Measurements from ENCODE around the gene FAM237B. TPM values are rescaled to one million over a fixed set of nuclear protein-coding genes. Genes with fewer than 3 reads are reported as not detected.

Gene FAM237B
- total and polyA plus RNA-seq, 9 of the 15 experiments (the other 6 are each of a cell fraction or from before 2014, with no cell fraction given) = not detected

DNA sequence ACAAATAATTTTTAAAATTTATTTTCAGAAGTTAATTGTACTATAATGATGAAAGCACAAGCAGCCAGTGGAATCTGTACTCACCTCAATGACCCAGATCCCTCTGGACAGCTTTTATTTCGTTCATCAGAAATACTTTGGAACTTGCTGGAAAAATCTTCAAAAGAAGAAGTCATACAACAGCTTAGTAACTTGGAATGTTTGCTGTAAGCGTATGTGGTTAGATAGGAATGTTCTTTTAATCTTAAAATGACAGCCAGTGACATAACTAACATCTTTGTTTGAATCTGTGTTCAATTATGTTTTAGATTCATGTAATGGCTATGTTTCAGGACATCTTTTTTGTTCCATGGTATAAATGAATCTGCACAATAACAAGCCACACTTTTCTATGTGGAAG lies 49.4 kb downstream of the FAM237B start:
- Histone ChIP-seq H3K36me3 (ENCODE audit: control insufficient read depth, insufficient read depth, low read length) (no peaks in the 10 kb centered on the region), H3K4me1 (replicated peaks in 1 of 2; ENCODE audit: control insufficient read depth in 2 of 2, insufficient read depth in 2 of 2, low read length in 2 of 2) (no peaks in the 10 kb centered on the region), H3K27me3 (ENCODE audit: control insufficient read depth in 2 of 2, insufficient read depth in 2 of 2, low read length in 2 of 2) (no peaks in the 10 kb centered on the region), H3K4me2 (ENCODE audit: insufficient read depth, low read length) (no peak overlapping the region), H3K27ac (ENCODE audit: extremely low read depth, low read depth, low read length) (no peak overlapping the region), H3K79me2 (ENCODE audit: control insufficient read depth, insufficient read depth, low read length) (no peaks in the 10 kb centered on the region), H3K9me1 (ENCODE audit: control insufficient read depth, insufficient read depth, low read length) (no peaks in the 10 kb centered on the region), H3K9ac (ENCODE audit: insufficient read depth in 1 of 2, low read depth in 2 of 2, low read length in 2 of 2) (no peak overlapping the region), H3K4me3 (no peak overlapping the region), H4K20me1 (replicated peaks; ENCODE audit: control insufficient read depth, insufficient read depth, low read length) (no peaks in the 10 kb centered on the region), H2AFZ (ENCODE audit: low read depth, low read length) (no peak overlapping the region), H3K9me3 (replicated peaks; ENCODE audit: control insufficient read depth, insufficient read depth, low read depth, low read length) (no peaks in the 10 kb centered on the region)
- intact Hi-C loops (cut with micrococcal nuclease) = no loop called here
- in situ Hi-C loops (cut with MboI) = no loop called here
- 0% methylated on average over 2 of the region's 2 CpGs for WGBS (ENCODE audit: insufficient coverage, low coverage, missing lambda C conversion rate)
- TF ChIP-seq ZNF133 (CRISPR knock-in tag; IDR thresholded peaks at IDR 0.05) = no peak
- POLR2A ChIA-PET = no interaction called here
- no peak for DNase-seq (ENCODE audit: extremely low read depth in 1 of 4, low spot score in 3 of 4)
- BruUV-seq (replicated peaks) = no TSS peak
- CTCF ChIA-PET (ENCODE audit: low intra/inter-chr PET ratio) = no interaction called here
- ATAC-seq = no peak
- FAIRE-seq = no peak

- H3K4me1 ChIP-seq (replicated peaks in 1 of 2; ENCODE audit: control insufficient read depth in 2 of 2, insufficient read depth in 2 of 2, low read length in 2 of 2) = no peaks in the 10 kb centered on the region
- no peak overlapping the region for H3K4me3 ChIP-seq
- H4K20me1 ChIP-seq (replicated peaks; ENCODE audit: control insufficient read depth, insufficient read depth, low read length) = no peaks in the 10 kb centered on the region
- ChIA-PET POLR2A (no interaction called here), CTCF (ENCODE audit: low intra/inter-chr PET ratio) (no interaction called here)
- no peaks in the 10 kb centered on the region for H3K9me1 ChIP-seq (ENCODE audit: control insufficient read depth, insufficient read depth, low read length)
- no peak overlapping the region for H3K9ac ChIP-seq (ENCODE audit: insufficient read depth in 1 of 2, low read depth in 2 of 2, low read length in 2 of 2)
- no TSS peak for BruUV-seq (replicated peaks)
- no peaks in the 10 kb centered on the region for H3K79me2 ChIP-seq (ENCODE audit: control insufficient read depth, insufficient read depth, low read length)
- in situ Hi-C loops (cut with MboI) = no loop called here
- intact Hi-C loops (cut with micrococcal nuclease) = no loop called here
- no peak overlapping the region for H3K27ac ChIP-seq (ENCODE audit: extremely low read depth, low read depth, low read length)
- ATAC-seq = no peak
- no peak for FAIRE-seq
- 17% methylated on average over 2 of the region's 2 CpGs for WGBS (ENCODE audit: insufficient coverage, low coverage, missing lambda C conversion rate)
- H3K36me3 ChIP-seq (ENCODE audit: control insufficient read depth, insufficient read depth, low read length) = no peaks in the 10 kb centered on the region
- no peak overlapping the region for H2AFZ ChIP-seq (ENCODE audit: low read depth, low read length)
- H3K27me3 ChIP-seq (ENCODE audit: control insufficient read depth in 2 of 2, insufficient read depth in 2 of 2, low read length in 2 of 2) = no peaks in the 10 kb centered on the region
- no peak for DNase-seq (ENCODE audit: extremely low read depth in 1 of 4, low spot score in 3 of 4)
- no peaks in the 10 kb centered on the region for H3K9me3 ChIP-seq (replicated peaks; ENCODE audit: control insufficient read depth, insufficient read depth, low read depth, low read length)
- H3K4me2 ChIP-seq (ENCODE audit: insufficient read depth, low read length) = no peak overlapping the region
- TF ChIP-seq MAFK (IDR thresholded peaks at IDR 0.05; ENCODE audit: low read length) = peak; percentile 62
- peak; percentile 76 for TF ChIP-seq MAFF (IDR thresholded peaks at IDR 0.05; ENCODE audit: low read length)
- TF ChIP-seq TFAP4 (CRISPR knock-in tag; IDR thresholded peaks at IDR 0.05; ENCODE audit: borderline replicate concordance) = no peak
- TF ChIP-seq, protein P1, sequence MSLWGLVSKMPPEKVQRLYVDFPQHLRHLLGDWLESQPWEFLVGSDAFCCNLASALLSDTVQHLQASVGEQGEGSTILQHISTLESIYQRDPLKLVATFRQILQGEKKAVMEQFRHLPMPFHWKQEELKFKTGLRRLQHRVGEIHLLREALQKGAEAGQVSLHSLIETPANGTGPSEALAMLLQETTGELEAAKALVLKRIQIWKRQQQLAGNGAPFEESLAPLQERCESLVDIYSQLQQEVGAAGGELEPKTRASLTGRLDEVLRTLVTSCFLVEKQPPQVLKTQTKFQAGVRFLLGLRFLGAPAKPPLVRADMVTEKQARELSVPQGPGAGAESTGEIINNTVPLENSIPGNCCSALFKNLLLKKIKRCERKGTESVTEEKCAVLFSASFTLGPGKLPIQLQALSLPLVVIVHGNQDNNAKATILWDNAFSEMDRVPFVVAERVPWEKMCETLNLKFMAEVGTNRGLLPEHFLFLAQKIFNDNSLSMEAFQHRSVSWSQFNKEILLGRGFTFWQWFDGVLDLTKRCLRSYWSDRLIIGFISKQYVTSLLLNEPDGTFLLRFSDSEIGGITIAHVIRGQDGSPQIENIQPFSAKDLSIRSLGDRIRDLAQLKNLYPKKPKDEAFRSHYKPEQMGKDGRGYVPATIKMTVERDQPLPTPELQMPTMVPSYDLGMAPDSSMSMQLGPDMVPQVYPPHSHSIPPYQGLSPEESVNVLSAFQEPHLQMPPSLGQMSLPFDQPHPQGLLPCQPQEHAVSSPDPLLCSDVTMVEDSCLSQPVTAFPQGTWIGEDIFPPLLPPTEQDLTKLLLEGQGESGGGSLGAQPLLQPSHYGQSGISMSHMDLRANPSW (CRISPR knock-in tag; IDR thresholded peaks at IDR 0.05) = no peak
- peak; percentile 66 for TF ChIP-seq C11orf30 (IDR thresholded peaks at IDR 0.05; ENCODE audit: low read depth)
- peak; percentile 71 for TF ChIP-seq MAFG (tag; conservative IDR thresholded peaks at IDR 0.05)
- TF ChIP-seq IFI16 (CRISPR knock-in tag; IDR thresholded peaks at IDR 0.05) = no peak
- TF ChIP-seq, protein P2, sequence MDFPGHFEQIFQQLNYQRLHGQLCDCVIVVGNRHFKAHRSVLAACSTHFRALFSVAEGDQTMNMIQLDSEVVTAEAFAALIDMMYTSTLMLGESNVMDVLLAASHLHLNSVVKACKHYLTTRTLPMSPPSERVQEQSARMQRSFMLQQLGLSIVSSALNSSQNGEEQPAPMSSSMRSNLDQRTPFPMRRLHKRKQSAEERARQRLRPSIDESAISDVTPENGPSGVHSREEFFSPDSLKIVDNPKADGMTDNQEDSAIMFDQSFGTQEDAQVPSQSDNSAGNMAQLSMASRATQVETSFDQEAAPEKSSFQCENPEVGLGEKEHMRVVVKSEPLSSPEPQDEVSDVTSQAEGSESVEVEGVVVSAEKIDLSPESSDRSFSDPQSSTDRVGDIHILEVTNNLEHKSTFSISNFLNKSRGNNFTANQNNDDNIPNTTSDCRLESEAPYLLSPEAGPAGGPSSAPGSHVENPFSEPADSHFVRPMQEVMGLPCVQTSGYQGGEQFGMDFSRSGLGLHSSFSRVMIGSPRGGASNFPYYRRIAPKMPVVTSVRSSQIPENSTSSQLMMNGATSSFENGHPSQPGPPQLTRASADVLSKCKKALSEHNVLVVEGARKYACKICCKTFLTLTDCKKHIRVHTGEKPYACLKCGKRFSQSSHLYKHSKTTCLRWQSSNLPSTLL (IDR thresholded peaks at IDR 0.05) = no peak
- no peak for TF ChIP-seq LARP7 (IDR thresholded peaks at IDR 0.05)
- no peak for TF ChIP-seq MEF2A (IDR thresholded peaks at IDR 0.05; ENCODE audit: control insufficient read depth, low read depth, low read length)
Measured at GRCh38 chr7:90270431-90271178, 50.5 kb downstream of the FAM237B start.
